ENCODE measurements around the gene BCAS3. TPM values are rescaled to one million over a fixed set of nuclear protein-coding genes. Genes with fewer than 3 reads are reported as not detected.
"Not testable (repeated sequence)": the region's sequence is repeated elsewhere in the genome, so short reads cannot be mapped to it uniquely, and the experiment has no call there.

Gene BCAS3
- total RNA-seq, 1 donor from 2014 or later, result 19.0 TPM

- intact Hi-C loops (cut with micrococcal nuclease), result no loop called here
These were observed 746.5 kb downstream of the BCAS3 start for GRCh38 chr17:61423967-61424649.

DNA sequence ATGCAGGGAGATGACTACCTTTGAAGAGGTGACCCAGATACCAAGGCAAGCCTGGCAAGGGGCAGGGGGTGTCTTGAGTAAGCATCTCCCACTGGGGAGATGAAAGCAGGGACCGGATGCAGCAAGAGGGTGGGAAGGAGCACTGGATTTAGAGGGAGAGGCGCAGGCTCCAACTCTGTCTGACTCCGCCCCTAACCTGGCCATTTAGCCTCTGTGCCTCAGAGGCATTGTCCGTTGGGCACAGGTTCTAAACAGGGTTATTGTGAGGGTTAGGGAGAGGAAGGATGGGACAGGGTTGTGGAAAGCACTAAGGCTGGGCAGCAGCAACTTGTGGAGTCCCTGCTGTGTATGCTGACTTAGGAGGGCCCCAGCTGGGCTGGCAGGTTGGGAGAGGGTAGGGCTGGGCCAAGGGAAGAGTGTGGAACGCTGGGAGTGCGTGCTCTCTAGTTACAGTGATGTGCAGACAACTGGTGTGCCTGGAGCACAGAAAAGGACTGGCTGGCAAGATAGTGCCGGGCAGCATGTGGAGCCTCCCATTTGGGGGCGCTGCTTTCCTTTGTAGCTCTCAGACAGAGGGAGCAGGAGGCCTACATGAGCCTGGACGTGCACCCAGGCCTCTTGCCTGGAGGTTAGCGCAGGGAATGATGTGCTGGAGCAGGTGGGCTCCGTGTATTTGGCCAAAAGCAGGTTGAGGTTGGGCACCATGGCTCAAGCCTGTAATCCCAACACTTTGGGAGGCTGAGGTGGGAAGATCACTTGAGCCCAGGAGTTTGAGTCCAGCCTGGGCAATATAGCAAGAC is 748.2 kb downstream of the BCAS3 start:
- intact Hi-C loops (cut with micrococcal nuclease), result loop anchor here (5.0 kb wide), 1 partner anchor 951 kb away; no protein-coding TSS in a partner anchor

GRCh38 chr17:61426482-61427304 is 749.0 kb downstream of the BCAS3 start:
- intact Hi-C loops (cut with micrococcal nuclease), result loop anchor here (5.0 kb wide), 1 partner anchor 951 kb away; no protein-coding TSS in a partner anchor

DNA sequence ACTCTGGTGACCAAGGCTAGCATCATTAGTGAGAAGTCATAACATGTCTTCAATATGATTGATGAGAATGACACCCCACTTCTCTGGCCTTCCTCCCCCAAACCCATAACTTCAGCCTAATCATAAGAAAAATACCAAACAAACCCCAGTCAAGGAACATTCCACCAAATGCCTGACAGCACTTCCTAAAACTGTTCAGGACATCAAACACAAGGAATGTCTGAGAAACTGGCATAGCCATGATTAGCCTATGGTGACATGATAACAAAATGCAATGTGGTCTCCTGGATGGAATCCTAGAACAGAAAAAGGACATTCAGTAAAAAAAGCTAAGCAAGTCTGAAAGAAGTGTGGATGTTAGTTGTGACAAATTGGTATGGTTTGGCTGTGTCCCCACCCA is 749.9 kb downstream of the BCAS3 start:
- intact Hi-C loops (cut with micrococcal nuclease), result loop anchor here (5.0 kb wide), 1 partner anchor 950 kb away; no protein-coding TSS in a partner anchor

DNA sequence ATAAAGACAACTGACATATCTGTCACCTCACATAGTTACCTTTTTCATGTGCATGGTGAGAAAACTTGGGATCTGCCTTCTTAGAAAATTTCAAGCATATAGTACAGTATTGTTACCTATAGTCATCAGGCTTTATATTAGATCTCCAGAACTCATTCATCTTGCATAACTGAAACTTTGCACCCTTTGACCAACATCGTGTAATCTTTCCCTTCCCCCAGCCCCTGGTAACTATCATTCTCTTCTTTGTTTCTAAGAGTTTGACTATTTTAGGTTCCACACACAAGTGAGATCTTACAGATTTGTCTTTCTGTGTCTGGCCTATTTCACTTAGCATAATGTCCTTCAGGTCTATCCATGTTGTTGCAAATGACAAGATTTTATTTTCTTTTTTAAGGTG is 751.6 kb downstream of the BCAS3 start:
- intact Hi-C loops (cut with micrococcal nuclease), result loop anchor here (5.0 kb wide), 1 partner anchor 948 kb away; no protein-coding TSS in a partner anchor

DNA sequence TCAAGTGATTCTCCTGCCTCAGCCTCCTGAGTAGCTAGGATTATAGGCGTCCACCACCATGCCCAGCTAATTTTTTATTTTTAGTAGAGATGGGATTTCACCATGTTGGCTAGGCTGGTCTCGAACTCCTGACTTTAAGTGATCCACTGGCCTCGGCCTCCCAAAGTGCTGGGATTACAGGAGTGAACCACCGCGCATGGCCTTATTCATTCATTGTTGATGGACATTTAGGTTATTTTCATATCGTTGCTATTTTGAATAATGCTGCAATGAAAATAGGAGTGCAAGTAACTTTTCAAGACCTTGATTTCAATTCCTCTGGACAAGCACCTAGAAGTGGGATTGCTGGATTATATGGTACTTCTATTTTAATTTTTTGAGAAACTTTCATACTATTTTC is 752.2 kb downstream of the BCAS3 start:
- intact Hi-C loops (cut with micrococcal nuclease), result loop anchor here (5.0 kb wide), 1 partner anchor 947 kb away; no protein-coding TSS in a partner anchor

GRCh38 chr17:61431594-61432311 is 754.1 kb downstream of the BCAS3 start:
- intact Hi-C loops (cut with micrococcal nuclease), result no loop called here

- intact Hi-C loops (cut with micrococcal nuclease), result no loop called here
These were observed 758.6 kb downstream of the BCAS3 start for GRCh38 chr17:61436273-61436672.

GRCh38 chr17:61436995-61437704 is 759.5 kb downstream of the BCAS3 start:
- intact Hi-C loops (cut with micrococcal nuclease), result no loop called here

- intact Hi-C loops (cut with micrococcal nuclease), result no loop called here
These were observed 763.0 kb downstream of the BCAS3 start for GRCh38 chr17:61440697-61441096.

DNA sequence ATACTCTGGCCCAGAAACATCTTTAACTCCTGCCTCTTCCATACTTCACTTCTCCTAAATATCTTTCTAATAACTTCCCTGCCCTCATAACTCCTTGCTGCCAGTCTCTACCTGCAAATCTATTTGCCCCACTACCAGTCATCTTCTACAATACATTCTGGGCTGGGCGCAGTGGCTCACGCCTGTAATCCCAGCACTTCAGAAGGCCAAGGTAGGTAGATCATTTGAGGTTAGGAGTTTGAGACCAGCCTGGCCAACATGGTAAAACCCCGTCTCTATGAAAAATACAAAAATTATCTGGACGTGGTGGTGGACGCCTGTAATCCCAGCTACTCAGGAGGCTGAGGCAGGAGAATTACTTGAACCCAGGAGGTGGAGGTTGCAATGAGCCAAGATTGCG is 763.9 kb downstream of the BCAS3 start:
- intact Hi-C loops (cut with micrococcal nuclease), result not testable (repeated sequence)

- intact Hi-C loops (cut with micrococcal nuclease), result no loop called here
These were observed 764.6 kb downstream of the BCAS3 start for GRCh38 chr17:61442136-61442775.

Other genes starting within 250 kb of the BCAS3 start
- gene APPBP2, start 151.6 kb upstream of the BCAS3 start, total RNA-seq, result 31.1 and 32.1 TPM in 2 replicates
- gene PPM1D, start 77.7 kb upstream of the BCAS3 start, total RNA-seq, result 20.4 and 21.0 TPM in 2 replicates

Measured in T-helper 1 cell treated with Interleukin-12 subunit alpha and Interleukin-12 subunit beta and Interleukin-4 antibody, amounts not matched to agents 30 ng/mL and 1 ng/mL, for 36 hours (primary cell).